DMS53 (cell line): Measurements from ENCODE around the gene CAPN5.

ENCODE experiments used
- DNase-seq: peaks from one replicate; lab custom pipeline; 2025; lab: John Stamatoyannopoulos, UW

Gene CAPN5

GRCh38 chr11:77171885-77172665 is 105.3 kb downstream of the CAPN5 start:
- DNase-seq = no peak

DNA sequence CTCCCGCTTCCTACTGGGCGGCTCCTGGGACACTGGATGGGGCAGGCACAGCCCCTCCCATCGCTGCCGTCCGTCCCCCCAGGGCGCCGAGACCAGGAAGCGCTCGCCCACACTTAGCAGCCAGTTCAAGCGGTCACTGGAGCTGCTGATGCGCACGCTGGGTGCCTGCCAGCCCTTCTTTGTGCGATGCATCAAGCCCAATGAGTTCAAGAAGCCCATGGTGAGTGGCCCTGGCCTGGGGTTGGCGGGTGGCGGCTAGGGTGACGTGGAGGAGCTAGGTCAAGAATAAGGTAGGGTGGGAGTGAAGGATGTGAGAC is 105.9 kb downstream of the CAPN5 start:
- no peak for DNase-seq

DNA sequence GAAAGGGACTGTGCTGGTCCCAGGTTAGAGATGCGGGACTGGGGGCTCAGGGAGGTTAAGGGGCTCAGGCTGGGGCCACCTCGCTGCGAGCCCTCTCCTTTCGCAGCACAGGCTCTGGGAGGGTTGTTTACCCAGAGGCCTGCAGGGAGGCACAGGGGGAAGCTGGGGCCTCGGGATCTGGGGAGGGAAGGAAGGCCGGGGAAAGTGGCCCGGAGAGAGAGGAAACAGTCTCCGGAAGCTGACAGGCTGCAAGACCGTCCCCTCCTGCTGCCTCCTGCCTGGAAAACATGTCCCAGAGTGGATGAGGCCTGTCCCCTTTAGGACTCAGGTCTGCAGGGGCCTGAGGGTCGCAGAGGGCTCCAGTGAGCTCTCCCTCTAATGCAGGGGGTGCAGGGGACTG is 106.7 kb downstream of the CAPN5 start:
- no peak for DNase-seq

GRCh38 chr11:77174559-77174958 is 107.8 kb downstream of the CAPN5 start:
- DNase-seq = peak; percentile 43

GRCh38 chr11:77175021-77175842 is 108.5 kb downstream of the CAPN5 start:
- no peak for DNase-seq
